Measurements from ENCODE around the gene ERICH2.

- no peak for TF ChIP-seq TFDP2 (CRISPR knock-in tag; IDR thresholded peaks at IDR 0.05)
- TF ChIP-seq, protein P1, sequence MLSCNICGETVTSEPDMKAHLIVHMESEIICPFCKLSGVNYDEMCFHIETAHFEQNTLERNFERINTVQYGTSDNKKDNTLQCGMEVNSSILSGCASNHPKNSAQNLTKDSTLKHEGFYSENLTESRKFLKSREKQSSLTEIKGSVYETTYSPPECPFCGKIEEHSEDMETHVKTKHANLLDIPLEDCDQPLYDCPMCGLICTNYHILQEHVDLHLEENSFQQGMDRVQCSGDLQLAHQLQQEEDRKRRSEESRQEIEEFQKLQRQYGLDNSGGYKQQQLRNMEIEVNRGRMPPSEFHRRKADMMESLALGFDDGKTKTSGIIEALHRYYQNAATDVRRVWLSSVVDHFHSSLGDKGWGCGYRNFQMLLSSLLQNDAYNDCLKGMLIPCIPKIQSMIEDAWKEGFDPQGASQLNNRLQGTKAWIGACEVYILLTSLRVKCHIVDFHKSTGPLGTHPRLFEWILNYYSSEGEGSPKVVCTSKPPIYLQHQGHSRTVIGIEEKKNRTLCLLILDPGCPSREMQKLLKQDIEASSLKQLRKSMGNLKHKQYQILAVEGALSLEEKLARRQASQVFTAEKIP (CRISPR knock-in tag; IDR thresholded peaks at IDR 0.05; ENCODE audit: borderline replicate concordance) = no peak
Observed at GRCh38 chr2:170820757-170821530, 50.8 kb downstream of the ERICH2 start.
